HG03439 (cell line): ENCODE measurements around the gene THAP6.
"Not testable (repeated sequence)": the region's sequence is repeated elsewhere in the genome, so short reads cannot be mapped to it uniquely, and the experiment has no call there.

Source experiments
- ATAC-seq: cut with Tn5 transposase; IDR thresholded peaks from one replicate; pipeline ENCODE4 v1.9.1; 2021; ENCODE audit warnings: mild to moderate bottlenecking, moderate library complexity; ENCODE audit not compliant: unreplicated experiment

The THAP6 gene, protein sequence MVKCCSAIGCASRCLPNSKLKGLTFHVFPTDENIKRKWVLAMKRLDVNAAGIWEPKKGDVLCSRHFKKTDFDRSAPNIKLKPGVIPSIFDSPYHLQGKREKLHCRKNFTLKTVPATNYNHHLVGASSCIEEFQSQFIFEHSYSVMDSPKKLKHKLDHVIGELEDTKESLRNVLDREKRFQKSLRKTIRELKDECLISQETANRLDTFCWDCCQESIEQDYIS

DNA sequence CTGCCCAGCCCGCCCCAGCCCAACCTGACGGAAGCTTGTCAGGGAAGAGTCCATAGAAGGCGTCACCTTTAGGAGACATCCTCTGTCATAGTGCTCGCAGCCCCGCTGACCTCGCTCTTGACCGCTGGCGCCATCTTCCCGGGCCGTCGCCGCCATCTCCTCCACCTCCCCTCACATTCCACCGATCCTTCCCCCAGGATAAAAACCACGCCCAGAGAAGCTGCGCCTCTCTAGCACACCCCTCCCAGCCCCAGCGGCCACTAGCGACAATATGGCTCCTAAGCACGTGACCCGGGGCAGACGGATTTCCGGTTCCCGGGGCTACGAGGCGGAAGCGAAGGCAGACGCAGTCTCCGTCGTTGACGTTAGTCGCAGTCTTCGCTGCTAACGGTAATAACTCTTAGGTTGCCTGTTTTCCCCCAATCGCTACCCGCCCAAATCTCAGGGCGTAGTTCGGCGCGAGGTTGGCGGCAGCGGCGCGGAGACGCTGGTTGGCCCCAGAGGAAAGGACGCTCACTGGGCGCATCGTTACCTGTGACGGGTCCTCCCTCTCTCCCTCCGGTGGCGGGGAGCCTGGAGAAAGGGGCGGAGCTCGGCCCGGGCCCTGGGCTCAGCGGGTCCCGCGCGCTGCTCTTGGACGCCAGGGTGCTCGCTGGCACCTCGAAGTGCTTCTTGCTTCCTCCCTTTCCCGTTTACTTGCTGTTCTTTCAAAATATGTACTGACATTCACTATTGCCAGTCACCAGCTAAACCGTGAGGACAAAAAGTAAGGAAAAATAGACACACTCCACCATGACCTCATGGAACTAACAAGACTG lies at the start of gene THAP6, which contains the start of gene RCHY1:
Gene THAP6, plus strand, starts transcription at position 343 of the 818 bp plus-strand sequence. CDS start 980 bp downstream, outside the sequence.
Gene RCHY1, minus strand, starts transcription at position 273 of the 818 bp plus-strand sequence. Its CDS starts 117 bp downstream, at position 156.
- ATAC-seq: peak; percentile 97

DNA sequence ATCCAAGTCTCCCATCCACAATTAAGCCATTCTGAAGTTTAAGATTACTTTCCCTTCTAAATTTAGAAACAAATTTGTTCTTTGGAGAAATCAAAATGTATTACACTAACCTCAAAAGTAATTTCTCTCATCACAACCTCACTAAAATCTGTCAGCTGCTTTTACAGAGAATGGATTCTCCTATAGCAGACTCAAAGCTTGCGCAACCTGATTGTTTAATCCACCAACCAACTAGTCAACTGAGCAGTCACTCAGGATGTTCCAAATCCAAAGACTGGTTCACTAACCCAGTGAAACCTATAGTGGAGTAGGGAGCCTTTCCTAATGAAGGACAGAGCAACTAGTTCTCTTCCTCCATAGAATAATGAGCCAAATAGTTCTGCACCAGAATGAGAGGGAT lies 44.4 kb upstream of the THAP6 start:
- ATAC-seq: no peak

DNA sequence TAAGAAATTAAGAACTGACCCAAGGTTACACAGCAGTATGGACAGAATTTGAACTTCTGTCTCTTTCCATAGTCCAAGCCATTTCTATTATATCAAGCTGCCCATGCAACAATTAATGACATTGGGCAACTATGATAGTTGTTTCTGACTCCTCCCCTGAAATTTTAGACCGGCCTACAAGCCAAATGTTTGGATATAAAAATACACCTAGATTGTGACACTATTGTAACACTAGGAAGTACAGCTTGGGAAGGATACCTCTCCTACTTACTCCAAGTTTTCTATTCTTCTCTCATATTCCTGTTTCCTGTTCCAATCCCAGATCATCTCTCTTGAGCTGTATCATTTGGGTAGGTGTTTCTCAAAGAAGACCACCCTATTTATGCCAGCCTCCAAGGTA lies 43.5 kb upstream of the THAP6 start:
- ATAC-seq: no peak

DNA sequence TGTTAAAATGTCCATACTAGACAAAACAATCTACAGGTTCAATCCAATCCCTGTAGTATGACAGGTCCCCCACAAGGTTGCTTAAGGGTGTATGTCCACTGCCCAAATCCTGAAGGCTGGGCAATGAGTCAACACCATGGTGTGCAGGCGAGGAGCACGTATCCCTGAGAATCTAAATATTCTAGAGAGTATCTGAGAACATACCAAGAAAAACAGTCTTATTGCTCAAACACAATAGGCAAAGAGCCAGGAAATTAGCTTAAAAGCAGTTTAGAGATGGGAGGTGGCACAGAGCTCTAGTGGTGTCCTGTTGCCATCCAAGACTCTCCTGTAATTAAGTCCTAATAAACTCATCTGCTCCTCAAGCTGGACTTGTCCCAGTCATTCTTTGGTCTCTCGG lies 37.1 kb upstream of the THAP6 start:
- no peak for ATAC-seq

DNA sequence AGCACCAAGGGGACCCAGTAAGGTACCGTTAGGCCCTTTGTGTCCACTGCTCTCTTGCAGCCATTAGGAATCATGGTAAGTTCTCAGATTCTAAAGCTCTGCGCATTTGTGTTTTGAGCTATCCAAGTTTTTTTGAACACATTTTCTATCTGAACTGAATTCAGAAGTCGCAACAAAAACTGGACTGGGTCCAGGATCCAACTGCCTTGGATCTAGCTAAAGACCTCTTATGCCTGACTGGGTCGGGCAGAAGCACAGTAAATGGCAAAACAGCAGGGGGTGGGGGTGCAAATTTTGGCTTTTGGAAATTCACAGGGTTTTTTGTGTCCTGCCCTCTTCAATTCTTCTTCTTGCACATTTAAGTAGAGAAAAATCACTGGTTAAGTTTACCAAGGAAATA lies 30.1 kb upstream of the THAP6 start:
- ATAC-seq: no peak

DNA sequence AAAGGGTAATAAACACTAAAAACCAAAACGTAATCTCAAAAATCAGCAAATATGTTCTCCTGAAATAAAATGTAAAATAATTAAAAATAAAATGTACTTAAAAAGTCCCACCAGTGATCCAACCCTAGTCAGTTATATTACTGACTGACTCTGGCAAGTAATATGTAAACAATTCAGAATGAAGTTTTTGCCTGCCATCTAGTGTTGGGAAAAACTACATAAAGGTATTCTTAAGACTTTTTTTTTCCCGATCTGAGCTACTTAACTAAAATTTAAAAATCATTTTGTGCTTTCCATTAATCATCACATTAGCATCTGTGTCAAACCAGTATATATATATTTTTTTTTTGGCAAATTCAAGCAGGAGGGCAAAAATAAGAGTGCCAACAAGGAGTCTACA lies 24.1 kb upstream of the THAP6 start:
- ATAC-seq: no peak

DNA sequence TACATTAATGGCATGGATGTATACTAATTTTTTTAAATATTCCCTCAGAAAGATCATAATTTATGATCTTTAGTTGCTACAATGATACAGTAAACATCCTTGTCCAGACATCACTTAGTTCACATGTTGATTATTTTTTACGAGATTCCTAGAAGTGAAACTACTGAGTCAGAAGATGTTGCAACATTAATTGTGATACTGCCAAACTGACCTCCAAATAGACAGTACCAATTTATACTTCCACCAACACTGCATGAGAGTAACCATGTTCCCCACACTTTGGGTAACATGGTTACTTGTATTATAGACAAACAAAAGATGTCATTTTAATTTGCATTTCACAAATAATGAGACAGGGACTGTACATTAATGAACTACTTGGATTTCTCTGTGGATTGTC lies 19.7 kb upstream of the THAP6 start:
- no peak for ATAC-seq

DNA sequence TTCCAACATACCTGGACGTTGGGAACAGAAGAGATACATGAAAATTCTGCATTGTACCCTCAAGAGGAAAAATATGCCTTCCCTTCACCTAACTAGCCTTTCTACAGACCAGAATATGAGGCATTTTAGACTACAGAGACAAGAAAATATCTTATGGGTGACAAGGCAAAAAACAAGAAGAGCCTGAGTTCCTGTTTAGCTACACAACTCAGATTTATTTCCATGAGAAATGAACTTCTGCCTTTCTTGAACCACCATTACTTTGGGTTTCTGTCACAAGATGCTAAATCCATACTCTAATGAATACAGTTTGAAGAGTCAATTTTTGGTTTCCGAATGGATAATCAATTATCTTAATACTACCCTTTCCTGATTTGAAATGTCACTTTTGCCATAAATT lies 18.8 kb upstream of the THAP6 start:
- ATAC-seq: no peak

DNA sequence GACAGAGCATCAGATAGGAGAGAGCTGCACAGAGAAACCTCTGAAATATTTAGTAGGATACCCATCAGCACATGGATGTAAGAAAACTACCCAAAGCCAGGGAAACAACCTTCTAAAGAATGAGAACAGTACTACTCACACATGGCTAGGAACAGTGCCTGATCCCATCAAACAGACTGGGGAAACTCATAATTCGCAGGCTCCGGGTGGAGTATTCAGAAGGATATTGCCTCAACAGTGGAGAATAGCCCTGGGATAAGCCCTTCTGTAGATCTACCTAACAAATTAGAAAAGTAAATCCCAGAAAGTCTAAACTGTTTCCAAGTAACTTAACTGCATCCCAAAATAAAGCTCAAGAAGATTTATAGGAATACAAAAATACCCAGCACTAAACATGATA lies 17.9 kb upstream of the THAP6 start:
- no peak for ATAC-seq

DNA sequence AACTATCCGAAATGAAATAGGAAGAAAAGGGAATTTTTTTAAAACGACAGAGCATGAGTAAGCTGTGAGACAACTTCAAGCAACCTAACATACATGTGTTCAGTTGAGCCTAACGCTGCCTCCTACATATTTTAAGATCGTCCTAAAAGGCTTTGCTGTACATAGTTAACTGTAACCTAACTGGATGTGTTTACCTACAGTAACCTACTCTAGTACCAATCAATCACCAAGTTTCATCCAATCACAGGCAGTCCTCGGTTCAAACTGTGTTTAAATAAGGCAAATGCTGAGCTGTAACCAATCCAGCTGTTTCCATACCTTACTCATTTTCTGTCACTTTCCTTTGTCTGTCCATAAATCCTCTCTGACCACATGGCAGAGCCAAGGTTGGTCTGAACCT lies 17.1 kb upstream of the THAP6 start:
- no peak for ATAC-seq

DNA sequence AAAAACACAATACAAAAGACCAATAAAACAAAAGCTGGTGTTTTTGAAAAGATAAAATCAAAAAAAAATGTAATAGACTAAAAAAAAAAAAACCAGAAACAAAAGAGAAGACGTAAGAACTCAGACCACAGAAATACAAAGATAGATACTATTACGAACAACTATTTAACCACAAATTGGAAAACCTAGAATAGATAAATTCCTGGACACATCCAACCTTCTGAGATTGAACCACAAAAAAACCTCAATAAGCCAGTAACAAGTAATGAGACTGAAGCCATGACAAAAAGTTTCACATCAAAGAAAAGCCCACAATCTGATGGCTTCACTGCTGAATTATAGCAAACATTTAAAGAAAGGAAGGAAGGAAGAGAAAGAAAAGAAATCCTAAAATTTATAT lies 16.2 kb upstream of the THAP6 start:
- ATAC-seq: no peak

DNA sequence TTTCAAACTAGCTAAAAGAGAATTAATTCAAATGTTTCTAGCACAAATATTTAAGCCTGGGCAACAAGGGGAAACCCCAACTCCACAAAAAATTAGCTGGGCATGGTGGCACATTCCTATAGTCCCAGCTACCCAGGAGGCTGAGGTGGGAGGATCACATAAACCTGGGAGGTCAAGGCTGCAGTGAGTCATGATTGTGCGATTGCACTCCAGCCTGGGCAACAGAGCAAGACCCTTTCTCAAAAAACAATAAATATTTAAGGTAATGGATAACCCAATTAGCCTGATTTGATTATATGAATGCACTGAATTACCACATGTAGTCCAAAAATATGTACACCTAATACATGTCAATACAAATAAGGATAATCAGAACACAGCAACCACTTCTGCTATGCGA lies 14.4 kb upstream of the THAP6 start:
- no peak for ATAC-seq

DNA sequence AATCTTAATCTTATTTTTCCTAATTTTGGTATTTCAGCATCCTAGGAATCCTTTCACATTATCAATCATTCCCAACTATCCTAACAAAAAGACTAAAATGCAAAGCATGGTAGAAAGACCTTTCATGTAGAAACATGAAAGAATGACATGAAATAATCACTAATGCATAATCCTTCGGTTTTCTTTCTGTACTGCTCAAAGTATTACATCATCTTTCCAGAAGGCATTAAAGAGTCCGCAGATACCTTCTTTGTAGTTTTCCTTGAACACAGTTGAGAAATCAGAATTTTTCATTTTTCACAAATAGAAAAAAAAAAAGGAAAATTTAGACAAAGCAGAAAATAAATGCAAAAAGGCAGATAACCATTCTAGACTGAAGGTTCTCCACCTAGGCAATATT lies 11.6 kb upstream of the THAP6 start:
- ATAC-seq: no peak

DNA sequence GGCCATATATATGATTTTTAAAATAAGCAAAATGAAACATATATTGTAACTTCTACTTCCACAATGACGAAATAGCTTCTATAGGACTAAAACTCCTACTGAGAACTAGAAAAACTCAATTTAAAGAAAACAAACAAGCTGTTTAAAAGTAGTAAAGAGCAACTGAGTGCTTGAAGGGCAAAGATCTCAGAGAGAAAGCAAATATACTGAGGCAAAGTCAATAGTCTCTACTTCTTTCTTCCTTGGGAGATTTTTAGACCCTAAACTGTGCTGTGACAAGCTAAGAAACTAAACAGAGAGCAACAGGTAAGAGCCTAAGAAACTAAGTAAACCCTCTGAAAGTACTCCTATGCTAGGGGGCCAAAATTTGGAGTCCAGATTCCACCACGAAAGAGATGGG lies 8.6 kb upstream of the THAP6 start:
- no peak for ATAC-seq

DNA sequence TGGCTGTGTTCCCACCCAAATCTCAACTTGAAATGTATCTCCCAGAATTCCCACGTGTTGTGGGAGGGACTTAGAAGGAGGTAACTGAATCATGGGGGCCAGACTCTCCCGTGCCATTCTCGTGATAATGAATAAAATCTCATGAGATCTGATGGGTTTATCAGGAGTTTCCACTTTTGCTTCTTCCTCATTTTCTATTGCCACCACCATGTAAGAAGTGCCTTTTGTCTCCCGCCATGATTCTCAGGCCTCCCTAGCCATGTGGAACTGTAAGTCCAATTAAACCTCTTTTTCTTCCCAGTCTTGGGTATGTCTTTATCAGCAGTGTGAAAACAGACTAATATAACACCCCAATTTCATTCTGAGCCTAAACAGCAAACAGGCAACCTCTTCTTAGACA lies 4.7 kb upstream of the THAP6 start:
- not testable (repeated sequence) for ATAC-seq

DNA sequence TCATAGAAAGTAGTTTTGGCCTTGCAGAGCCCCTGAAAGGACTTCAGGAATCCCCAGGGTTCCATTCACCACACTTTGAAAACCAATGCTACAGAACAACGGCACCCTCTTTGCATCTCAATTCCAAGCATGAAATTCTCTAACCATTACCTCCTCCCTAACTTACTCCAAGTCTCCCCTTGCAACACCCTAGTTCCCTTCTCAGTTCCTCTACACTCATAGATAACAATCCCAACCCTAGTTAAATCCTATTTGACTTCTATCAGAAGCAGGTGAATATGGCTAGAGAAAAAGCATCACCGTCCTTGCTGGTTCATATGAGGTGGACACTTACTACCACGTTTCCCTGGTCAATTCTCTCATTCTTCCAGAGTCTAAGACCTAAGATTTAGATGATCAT lies 2.4 kb upstream of the THAP6 start:
- no peak for ATAC-seq

DNA sequence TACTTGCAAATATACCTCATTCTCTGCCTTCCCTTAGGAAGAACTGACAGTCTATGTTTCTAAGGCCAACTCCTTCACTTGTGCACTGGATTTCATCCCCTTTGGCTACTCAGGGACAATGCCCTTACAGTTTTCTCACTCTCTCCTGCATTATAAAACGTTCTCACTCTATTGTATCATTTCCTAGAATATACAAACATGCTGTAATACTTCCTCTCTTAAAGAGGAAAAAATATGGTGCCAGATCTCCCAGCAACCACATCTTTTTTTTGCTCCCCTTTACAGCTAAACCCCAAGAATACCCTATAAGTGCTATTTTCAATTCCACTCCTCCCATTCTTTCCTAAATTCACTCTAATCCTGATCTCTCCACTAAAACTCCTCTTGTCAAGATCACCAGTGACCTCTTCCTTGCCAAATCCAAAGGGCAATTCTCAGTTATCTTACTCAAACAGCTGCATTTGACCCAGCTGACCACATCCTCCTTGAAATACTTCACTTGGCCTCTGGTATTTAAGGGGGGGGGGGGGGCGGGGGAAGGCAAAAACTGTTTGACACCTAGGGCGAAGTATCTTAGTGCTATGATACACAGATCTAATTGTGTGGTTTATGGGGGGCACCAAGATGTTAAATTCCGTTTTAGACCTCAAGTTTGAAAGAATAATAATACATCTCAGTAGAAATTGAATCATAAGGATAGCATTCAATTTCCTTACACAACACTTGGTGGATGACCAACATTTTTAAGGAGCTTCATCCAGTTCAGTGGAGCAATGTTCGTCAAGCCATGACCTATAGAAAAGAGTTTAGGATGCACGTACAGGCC lies 1.7 kb upstream of the THAP6 start:
- no peak for ATAC-seq

DNA sequence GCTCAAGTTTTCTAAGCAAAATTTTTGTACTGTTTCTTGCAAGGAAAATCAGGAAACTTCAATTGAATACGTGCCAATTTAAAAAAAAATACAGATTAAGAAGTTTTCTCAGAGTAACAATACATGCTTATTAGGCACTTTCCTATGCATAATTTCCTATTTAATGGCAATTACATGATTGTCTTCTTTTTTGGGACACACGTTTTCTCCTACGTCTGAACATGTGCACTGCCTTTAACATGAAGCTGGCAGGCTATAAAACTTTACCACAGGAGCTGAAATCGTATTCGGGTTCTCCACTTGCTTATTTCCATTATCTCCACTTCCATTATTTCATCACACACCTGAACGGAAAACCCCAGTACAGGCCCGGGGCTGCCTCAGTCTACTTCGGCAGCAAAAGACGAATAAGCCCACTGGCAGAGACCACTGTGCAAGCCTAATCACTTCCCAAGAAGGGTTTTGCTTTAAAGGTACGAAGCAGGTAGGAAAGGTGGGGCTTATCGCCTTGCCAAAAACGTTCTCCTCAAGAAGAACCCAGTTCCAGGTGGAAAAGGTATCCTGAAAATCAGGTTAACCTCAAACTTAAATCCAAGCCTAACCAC lies 645 bp upstream of the THAP6 start:
- no peak for ATAC-seq

DNA sequence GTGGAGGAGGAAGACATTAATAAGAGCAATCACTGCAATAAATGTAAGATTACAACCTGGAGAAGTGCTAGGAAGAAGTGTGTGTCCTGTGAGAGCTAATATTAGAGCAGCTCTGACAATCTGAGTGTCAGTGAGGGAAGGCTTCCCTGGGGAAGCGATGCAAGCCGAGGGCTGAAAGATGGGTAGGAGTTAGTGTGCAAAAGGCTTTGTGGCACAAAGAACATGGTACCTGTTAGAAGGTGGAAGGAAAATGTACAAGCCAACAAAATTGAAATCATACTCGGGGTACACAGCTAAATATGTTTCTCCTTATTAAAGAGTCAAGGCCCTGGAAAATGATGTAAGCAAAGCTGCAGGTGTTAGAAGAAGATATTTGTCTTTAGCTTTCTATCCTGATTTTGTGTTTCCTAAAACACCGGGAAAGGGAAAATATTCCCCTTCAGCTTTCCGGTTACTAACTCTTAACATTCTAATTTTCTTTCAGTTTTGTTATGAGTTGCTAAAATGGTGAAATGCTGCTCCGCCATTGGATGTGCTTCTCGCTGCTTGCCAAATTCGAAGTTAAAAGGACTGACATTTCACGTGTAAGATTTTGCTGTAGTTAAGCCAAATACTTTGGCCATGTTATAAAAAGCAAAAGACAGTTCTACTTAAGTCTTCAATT lies 808 bp downstream of the THAP6 start:
- ATAC-seq: peak; percentile 1

DNA sequence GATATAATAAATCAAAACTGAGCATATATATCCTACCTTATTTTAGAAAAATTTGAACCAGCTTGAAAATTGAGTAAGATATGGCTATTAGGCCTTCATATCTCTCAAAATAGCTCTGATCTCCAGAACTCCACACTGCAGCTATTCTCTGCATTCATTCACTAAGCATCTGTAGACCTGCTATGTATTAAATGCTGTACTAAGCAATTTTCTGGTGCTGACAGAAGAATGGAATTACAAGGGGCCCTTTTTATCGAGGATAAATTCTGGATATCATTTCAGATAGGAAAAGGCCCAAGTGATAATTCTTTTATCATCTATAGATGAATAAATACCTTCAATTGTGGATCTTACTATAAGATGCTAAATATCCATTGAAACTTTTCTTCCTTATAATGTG lies 1.9 kb downstream of the THAP6 start:
- no peak for ATAC-seq

DNA sequence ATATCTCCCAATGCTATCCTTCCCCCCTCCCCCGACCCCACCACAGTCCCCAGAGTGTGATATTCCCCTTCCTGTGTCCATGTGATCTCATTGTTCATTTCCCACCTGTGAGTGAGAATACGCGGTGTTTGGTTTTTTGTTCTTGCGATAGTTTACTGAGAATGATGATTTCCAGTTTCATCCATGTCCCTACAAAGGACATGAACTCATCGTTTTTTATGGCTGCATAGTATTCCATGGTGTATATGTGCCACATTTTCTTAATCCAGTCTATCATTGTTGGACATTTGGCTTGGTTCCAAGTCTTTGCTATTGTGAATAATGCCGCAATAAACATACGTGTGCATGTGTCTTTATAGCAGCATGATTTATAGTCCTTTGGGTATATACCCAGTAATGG lies 5.2 kb downstream of the THAP6 start:
- ATAC-seq: not testable (repeated sequence)
